Spinal cord (tissue), 10 donors: ENCODE measurements around the gene RREB1. TPM values are rescaled to one million over a fixed set of nuclear protein-coding genes. Genes with fewer than 3 reads are reported as not detected.

ENCODE experiments used
- DNase-seq, 6 donors: peaks; one replicate each; pipeline versions ENCODE4 v3.0.0 to v3.0.0-alpha.2; 2013 to 2015; ENCODE audit warnings: low spot score in 6 of 6, low read depth in 4 of 6
- H3K27ac ChIP-seq: one replicate; pipeline ENCODE4 v1.5.1; 2013; ENCODE audit warnings: low read depth, low read length, control low read depth
- H3K27me3 ChIP-seq: one replicate; pipeline ENCODE4 v1.6.1; 2013; ENCODE audit warnings: low read length; ENCODE audit not compliant: control insufficient read depth, insufficient read depth
- H3K36me3 ChIP-seq: one replicate; pipeline ENCODE4 v1.6.1; 2013; ENCODE audit warnings: low read length; ENCODE audit not compliant: control insufficient read depth, insufficient read depth
- H3K4me1 ChIP-seq: one replicate; pipeline ENCODE4 v1.6.1; 2013; ENCODE audit warnings: low read length; ENCODE audit not compliant: control insufficient read depth, insufficient read depth
- H3K4me3 ChIP-seq: one replicate; pipeline ENCODE4 v1.5.1; 2013; ENCODE audit warnings: low read depth, low read length, control low read depth
- H3K9me3 ChIP-seq: one replicate; pipeline ENCODE4 v1.6.1; 2013; ENCODE audit warnings: low read length; ENCODE audit not compliant: control insufficient read depth, insufficient read depth
- WGBS: methylation state at CpG from one replicate; pipeline ENCODE4 v1.1.5; 2013; ENCODE audit warnings: missing lambda C conversion rate; ENCODE audit not compliant: insufficient coverage; 5-methylcytosine and 5-hydroxymethylcytosine counted together
- polyA plus RNA-seq, 2 donors: library from polyadenylated mRNA; unstranded; fragments of 120-200 nt; gene quantifications; one replicate each; pipeline ENCODE4 v1.2.1, GENCODE V29; 2013; ENCODE audit not compliant: insufficient read length in 2 of 2
- total RNA-seq, 2 donors: library from RNA; depleted of rRNA in 1 of 2; stranded (reverse); fragments of 120-200 nt in 1 of 2; fragments of >200 nt in 1 of 2; gene quantifications; one replicate each; pipeline versions ENCODE4 v1.2.3 to v1.2.4, GENCODE V29; 2013 to 2014
- donor health status: healthy.

The RREB1 gene
- total and polyA plus RNA-seq, 4 donors, result 7.2 to 16.4 (median 10.3) TPM

DNA sequence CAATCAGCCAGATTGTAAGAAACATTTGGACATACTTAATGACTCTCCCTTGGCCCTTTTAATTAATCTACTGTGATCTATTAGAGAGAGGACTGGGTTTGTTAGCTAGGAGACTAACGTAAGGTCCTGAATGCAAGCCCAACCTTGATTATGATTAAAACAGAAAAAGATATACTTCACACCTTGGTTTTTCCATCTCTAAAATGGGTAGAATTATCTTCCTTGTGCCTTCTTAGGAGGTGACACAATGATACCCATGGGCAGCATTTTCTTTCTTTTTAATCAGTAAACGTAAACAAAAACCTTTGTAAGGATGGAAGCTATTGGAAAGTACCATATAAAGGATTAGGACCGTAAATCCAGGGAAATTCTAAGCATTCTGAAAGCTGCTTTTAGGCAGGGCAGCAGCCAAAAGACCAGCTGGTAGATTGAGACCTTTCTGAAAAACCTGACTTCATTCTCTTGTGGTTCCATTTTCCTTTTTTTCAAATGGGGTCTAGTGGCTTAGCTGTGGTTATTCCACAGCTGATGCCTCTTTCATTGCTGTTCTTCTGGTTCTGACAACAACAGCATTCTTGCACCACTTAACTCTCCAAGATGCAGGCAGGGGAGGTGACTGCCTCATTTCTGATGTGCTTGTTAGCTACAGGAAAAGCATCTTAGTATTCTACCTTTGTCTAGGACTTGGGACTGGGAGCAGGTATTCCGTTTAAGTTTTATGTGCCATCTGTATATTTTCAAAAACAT is 27.4 kb downstream of the RREB1 start:
- Histone ChIP-seq H3K9me3 (no peaks in the 10 kb centered on the region), H3K27me3 (no peaks in the 10 kb centered on the region), H3K36me3 (no peaks in the 10 kb centered on the region), H3K27ac (no peak overlapping the region), H3K4me3 (no peak overlapping the region), H3K4me1 (peaks cover 13% of the 10 kb centered on the region)
- peak in 1 of 6 donors; percentile 21 for DNase-seq
- no CpG with 5 or more reads among the region's 4 CpGs for WGBS

DNA sequence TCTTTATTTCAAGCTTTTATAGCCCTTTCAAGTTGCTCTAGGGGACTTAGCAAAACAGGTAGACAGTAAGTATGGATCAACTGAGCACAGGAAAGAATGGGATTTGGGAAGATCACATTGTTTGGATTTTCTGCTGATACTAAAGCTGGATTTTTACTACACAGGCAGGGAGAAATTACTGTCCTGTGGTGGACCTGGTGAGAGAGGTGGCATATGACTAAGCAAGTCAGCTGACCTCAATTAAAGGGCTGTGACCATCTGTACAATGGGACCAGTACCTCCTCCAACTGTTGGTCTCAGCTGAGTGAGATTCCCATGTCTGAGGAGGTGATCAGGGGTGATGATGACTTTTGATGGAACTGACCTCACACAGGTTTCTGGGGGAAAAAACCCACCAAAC is 28.0 kb downstream of the RREB1 start:
- H3K4me1 ChIP-seq, result peaks cover 17% of the 10 kb centered on the region
- no peak overlapping the region for H3K4me3 ChIP-seq
- no peaks in the 10 kb centered on the region for H3K36me3 ChIP-seq
- H3K27me3 ChIP-seq, result no peaks in the 10 kb centered on the region
- no peaks in the 10 kb centered on the region for H3K9me3 ChIP-seq
- no peak for DNase-seq
- no peak overlapping the region for H3K27ac ChIP-seq

DNA sequence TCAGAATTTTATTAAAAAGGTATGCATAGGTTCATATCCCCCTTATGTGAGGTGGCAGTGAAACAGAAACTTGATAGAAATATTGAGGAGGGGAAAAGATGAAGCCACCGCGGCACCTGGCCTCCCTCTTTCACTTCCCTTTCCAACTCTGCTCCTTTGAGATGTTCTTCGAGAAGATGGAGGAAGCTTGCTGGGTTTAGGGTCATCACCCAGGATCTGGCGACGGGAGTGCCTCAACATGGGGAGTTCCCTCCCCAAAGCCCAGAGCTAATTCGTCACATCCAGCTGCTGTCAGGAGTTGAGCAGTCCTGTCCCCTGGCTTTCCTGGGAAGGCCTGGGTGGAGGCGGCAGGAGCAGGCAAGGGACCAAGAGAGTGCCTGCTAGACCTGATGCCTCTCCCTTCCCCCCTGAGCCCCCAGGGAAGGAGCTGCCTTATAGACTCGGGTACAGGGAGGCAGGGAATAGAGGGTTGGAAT is 29.1 kb downstream of the RREB1 start:
- WGBS, result 64% methylated on average over 5 of the region's 8 CpGs
- Histone ChIP-seq H3K4me3 (no peak overlapping the region), H3K36me3 (no peaks in the 10 kb centered on the region), H3K27me3 (no peaks in the 10 kb centered on the region), H3K4me1 (peaks cover 25% of the 10 kb centered on the region), H3K27ac (peak overlapping the region; percentile 85), H3K9me3 (no peaks in the 10 kb centered on the region)
- no peak for DNase-seq

DNA sequence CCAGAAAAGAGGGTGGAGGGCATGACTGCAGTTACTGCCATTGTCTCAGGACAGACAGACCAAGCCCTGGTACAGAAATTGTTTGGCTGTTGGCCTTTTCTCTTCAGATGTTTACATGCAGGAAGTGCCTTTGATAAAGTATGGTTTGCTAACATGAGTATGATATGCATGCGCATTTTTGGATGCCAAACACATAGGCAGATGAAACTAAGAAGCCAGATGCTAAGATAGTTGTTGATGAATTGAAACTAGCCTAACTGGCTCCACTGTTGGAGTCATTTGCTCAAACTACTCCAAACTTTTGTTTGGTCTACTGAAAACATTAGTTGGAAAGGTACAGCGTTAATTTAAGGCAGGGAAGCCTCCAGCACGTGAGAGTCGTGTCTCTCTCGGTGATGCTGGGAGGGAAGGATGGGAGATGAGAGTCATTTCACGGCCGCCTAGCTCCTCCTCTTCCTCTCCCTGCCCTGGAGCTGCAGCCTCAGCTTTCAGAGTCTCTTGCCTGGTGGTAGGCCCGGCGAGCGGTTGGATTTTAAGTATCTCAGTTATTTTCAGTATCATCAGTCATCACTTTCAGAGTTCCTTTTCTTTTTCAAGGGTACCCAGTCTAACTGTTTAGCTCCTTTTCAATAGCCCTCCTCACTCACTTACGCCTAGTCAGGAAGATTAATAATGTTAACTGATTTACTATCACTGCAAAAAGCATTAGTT is 29.7 kb downstream of the RREB1 start:
- Histone ChIP-seq H3K27ac (peak overlapping the region; percentile 85), H3K4me3 (no peak overlapping the region), H3K27me3 (no peaks in the 10 kb centered on the region), H3K36me3 (no peaks in the 10 kb centered on the region), H3K9me3 (no peaks in the 10 kb centered on the region), H3K4me1 (peaks cover 31% of the 10 kb centered on the region)
- peak in 2 of 6 donors; percentile 54 to 68 for DNase-seq
- 36% methylated on average over 4 of the region's 11 CpGs for WGBS

DNA sequence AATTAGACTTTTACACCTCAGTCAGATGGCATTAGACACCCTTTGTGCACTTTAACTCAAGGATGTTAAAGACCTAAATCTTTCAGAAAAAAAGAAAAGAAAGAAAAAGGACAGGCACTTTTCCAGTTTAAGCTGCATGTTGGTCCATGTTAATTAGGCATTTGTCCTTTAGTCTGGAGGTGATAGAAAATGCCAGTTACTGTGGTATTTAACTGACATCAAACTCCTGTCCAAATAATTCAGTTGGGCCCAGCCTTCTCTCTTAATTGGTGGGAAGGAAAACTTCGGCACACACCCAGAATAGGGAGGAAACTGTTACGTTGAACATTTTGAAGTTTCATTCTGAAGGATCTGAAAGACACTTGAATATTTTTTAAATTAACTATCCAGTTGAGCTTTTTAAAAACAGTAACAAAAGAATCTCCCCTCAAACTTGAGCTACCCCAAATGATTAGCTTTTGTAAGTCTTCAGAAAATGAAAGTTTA is 30.3 kb downstream of the RREB1 start:
- Histone ChIP-seq H3K36me3 (no peaks in the 10 kb centered on the region), H3K27me3 (peaks cover 1% of the 10 kb centered on the region), H3K4me3 (no peak overlapping the region), H3K27ac (peak overlapping the region; percentile 85), H3K9me3 (no peaks in the 10 kb centered on the region), H3K4me1 (peaks cover 37% of the 10 kb centered on the region)
- no CpG with 5 or more reads among the region's 2 CpGs for whole genome bisulfite sequencing
- peak in 1 of 6 donors; percentile 66 for DNase-seq

DNA sequence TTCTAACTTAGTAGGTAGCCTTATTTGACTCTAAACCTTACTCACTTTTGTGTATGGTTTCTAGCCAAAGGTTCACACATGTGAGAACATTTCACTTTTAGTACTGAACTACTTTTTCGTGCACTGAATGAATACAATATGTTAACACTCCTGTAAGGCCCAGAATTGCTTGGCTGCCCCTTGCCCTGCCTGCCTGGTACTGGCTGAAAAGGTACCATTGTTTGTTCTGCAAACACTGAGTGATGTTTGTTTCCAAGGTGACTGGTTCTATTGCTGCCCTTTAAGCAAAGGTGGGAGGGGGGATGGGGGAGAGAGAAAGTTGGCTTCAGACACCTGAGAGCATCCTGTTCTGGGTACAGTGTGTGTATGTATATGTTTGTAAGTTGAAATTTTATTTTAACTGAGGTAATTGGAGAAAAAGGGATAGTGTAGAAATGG is 31.2 kb downstream of the RREB1 start:
- Histone ChIP-seq H3K4me3 (no peak overlapping the region), H3K9me3 (no peaks in the 10 kb centered on the region), H3K27me3 (peaks cover 2% of the 10 kb centered on the region), H3K36me3 (no peaks in the 10 kb centered on the region), H3K4me1 (peaks cover 40% of the 10 kb centered on the region), H3K27ac (peak overlapping the region; percentile 85)
- no peak for DNase-seq
- WGBS, result 63% methylated on average over 1 of the region's 1 CpG

DNA sequence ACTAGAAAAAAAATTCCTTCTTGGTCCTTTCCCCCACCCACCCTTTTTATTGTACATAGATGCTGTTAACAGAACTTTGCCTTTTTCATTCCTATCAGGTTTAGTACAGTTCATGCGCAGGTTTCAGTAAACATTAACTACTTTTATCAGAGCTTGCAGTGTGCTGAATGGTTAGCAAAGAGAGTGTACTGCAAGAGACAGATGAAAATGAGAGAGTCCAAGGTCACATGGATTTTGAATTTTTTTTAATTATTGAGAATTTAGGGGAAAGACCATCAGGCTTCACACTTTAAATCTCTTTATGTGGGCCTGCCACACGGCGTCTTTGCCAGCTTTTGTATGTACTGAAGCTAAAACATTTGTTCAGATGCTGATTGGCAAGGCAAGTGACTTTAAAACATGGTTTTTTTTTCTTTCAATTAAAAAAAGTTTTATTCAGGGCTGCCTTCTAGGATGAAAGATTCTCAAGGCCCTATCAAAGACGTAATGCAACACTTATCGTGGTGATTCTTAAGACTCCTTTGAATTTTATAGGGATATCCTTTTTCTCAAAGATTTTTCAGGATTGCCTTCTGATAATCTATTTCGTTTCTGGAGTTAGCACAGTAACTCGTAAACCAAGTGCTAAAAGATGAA is 32.2 kb downstream of the RREB1 start:
- H3K27ac ChIP-seq, result no peak overlapping the region
- no peak for DNase-seq
- H3K4me3 ChIP-seq, result no peak overlapping the region
- no peaks in the 10 kb centered on the region for H3K9me3 ChIP-seq
- H3K36me3 ChIP-seq, result no peaks in the 10 kb centered on the region
- H3K4me1 ChIP-seq, result peaks cover 40% of the 10 kb centered on the region
- WGBS, result 100% methylated on average over 2 of the region's 7 CpGs
- H3K27me3 ChIP-seq, result peaks cover 2% of the 10 kb centered on the region

DNA sequence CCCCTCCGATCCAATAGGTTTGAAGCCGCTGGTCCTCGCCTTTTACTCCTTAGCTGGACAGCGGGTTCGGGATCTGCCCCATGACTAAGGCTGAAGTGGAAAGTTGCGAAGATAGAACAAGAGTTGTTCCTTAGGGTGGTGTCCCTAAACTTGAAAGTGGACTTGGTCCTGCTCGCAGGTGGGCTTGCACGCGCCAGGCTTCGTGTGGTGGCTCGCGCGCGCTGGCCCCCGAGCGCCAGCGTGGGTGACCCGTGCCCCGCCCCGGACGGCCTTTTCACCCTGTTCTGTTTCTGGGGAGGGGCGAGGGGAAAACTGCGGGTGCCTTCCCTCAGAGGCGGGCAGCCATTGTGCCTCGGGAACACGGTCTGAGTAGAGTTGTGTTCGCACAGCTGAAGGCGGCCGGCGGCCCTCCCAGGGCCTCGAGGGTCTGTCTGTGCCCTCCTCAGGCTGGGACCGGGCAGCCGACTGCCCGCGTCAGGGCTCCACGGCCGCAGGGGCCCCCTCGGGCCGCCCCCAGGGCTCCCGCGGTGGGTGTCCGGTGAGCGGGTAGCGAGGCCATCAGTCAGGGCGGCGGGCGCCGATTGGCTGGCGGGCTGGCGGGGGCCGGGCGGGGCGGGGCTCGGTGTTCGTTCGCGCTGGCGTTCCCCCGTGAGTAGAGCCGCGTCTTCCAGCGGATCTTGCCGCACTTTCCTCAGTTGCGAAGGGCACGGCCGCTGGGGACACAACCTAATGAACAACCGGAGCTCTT is 33.0 kb downstream of the RREB1 start:
- H3K27me3 ChIP-seq, result peaks cover 2% of the 10 kb centered on the region
- peak in 4 of 6 donors; percentile 52 to 89 (median 71) for DNase-seq
- peaks cover 43% of the 10 kb centered on the region for H3K4me1 ChIP-seq
- H3K36me3 ChIP-seq, result no peaks in the 10 kb centered on the region
- peak overlapping the region; percentile 84 for H3K27ac ChIP-seq
- WGBS, result 3% methylated on average over 59 of the region's 67 CpGs
- no peaks in the 10 kb centered on the region for H3K9me3 ChIP-seq
- H3K4me3 ChIP-seq, result peak overlapping the region; percentile 55

DNA sequence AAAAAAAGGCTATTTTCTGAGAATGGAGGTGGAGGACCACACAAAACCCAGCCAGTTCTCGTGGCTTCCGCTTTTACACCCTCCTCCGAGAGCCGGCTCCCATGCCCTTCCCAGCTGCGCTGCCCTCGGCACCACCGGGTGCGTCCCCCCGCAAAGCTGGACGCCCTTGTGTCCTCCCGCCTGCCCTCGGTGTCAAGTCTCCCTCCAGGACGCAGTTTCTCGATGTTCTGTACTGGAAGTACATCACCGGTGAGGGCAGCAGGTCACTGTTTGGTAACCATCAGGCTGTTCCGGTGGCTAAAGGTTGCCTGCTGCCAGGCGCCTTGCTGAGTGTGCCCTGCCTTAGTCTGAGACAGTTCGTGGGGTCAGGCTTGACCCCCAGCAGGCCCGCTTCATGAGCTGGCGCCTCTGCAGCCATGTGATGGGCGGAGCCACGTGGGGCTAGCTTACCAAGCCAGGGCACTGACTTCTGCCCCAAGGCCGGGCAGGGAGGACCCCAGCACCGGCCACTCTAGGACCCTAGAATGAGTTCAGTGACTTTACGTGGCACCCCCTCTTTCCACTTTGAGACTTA is 34.6 kb downstream of the RREB1 start:
- Histone ChIP-seq H3K27me3 (peaks cover 4% of the 10 kb centered on the region), H3K4me3 (no peak overlapping the region), H3K4me1 (peaks cover 48% of the 10 kb centered on the region), H3K9me3 (no peaks in the 10 kb centered on the region), H3K27ac (peak overlapping the region; percentile 79), H3K36me3 (no peaks in the 10 kb centered on the region)
- WGBS, result 93% methylated on average over 24 of the region's 25 CpGs
- no peak for DNase-seq
